GM13976 (cell line): ENCODE results near the gene MRPL43.
"Not testable (repeated sequence)": the region's sequence is repeated elsewhere in the genome, so short reads cannot be mapped to it uniquely, and the experiment has no call there.

Experiments
- DNase-seq: peaks from one replicate; pipeline ENCODE4 v3.0.0; 2012; ENCODE audit warnings: low spot score
- in situ Hi-C: fragments of 300-500 bp; cut with MboI; formaldehyde crosslinking; loops from one replicate; pipeline ENCODE4 v1.12.0; 2022; ENCODE audit warnings: low sequenced_read_pairs, mixed read lengths, inconsistent platforms; ENCODE audit not compliant: unreplicated experiment
- TF ChIP-seq, protein P1 (sequence below): IDR thresholded peaks from 2 replicates; pipeline ENCODE4 v1.5.1; 2012; ENCODE audit warnings: borderline replicate concordance, mild to moderate bottlenecking; ENCODE audit not compliant: insufficient read depth; ENCODE audit errors: extremely low read depth, missing control alignments, control extremely low read depth

MRPL43 gene

DNA sequence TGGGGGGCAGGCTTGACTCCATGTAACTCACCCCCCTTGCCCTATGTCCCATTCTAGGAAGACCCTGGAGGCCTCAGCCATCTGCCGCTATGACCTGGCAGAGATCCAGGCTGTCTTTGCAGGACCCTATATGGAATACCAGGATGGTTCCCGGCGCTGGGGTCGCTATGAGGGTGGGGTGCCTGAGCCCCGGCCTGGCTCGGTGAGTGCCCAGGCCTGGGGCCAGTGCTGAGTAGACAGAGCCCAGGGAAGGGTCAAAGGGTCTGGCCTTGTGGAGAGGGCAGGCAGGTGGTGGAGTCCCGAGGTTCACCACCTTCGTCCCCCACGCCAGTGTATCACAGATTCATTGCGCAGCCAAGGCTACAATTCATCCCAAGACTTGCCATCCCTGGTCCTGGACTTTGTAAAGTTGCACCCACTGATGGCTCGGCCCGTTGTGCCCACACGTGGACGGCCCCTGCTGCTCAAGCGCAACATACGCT, 7.5 kb downstream of the MRPL43 start:
- in situ Hi-C loops, result no loop called here
- TF ChIP-seq, protein P1, sequence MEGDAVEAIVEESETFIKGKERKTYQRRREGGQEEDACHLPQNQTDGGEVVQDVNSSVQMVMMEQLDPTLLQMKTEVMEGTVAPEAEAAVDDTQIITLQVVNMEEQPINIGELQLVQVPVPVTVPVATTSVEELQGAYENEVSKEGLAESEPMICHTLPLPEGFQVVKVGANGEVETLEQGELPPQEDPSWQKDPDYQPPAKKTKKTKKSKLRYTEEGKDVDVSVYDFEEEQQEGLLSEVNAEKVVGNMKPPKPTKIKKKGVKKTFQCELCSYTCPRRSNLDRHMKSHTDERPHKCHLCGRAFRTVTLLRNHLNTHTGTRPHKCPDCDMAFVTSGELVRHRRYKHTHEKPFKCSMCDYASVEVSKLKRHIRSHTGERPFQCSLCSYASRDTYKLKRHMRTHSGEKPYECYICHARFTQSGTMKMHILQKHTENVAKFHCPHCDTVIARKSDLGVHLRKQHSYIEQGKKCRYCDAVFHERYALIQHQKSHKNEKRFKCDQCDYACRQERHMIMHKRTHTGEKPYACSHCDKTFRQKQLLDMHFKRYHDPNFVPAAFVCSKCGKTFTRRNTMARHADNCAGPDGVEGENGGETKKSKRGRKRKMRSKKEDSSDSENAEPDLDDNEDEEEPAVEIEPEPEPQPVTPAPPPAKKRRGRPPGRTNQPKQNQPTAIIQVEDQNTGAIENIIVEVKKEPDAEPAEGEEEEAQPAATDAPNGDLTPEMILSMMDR, result no peak
- DNase-seq, result peak; percentile 8

DNA sequence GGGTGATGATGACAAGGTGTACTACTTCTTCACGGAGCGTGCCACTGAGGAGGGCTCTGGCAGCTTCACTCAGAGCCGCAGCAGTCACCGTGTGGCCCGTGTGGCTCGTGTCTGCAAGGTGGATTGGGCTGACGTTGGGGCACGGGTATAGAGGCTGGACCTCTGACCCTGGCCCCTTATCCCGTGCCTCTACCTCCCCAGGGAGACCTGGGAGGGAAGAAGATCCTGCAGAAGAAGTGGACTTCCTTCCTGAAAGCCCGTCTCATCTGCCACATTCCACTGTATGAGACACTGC, 8.4 kb downstream of the MRPL43 start:
- no peak for DNase-seq
- TF ChIP-seq, protein P1, result no peak
- in situ Hi-C loops, result no loop called here

DNA sequence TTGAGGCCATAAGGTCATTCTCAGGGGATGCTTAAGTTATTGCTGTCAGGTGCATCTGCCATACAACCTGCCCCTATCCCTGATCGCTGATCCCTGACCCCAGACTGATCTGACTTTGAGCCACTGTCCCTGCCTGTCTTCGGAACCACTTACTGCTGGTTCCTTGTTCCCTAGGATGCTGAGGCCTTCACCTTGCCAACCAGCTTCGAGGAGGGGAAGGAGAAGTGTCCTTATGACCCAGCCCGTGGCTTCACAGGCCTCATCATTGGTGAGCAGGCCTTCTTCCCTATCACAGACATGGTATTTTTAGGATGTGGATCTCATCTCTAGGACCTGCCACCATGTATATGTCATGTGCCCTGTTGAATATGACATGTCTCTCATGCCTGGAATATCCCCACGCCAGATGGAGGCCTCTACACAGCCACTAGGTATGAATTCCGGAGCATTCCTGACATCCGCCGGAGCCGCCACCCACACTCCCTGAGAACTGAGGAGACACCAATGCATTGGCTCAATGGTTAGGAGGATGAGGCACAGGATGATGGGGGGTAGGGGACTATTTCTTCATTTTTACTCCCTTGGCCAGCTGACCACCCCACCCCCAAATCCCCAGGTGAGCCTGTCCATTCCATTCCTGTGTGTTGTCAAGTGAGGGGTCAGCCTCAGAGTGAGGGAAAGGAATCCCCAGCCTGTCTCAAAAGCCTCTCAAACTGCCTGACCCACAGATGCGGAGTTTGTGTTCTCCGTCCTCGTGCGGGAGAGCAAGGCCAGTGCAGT, 9.0 kb downstream of the MRPL43 start:
- in situ Hi-C loops, result no loop called here
- no peak for DNase-seq
- TF ChIP-seq, protein P1, result no peak

DNA sequence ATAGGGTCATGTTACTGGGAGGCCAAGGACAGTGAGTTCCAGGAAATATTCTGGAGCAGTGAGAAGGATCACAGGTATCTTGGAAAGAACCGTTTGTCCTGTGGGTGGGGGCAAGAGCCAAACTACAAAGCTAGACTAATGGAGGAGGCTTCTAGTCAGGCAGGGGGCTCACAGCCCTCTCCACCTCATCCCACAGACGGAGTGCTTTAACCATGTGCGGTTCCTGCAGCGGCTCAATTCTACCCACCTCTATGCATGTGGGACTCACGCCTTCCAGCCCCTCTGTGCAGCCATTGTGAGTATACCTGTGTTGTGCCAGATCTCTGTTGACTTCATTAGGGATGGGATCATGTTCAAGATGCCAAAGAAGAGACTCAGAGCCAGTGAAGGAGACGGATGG, 9.9 kb downstream of the MRPL43 start:
- TF ChIP-seq, protein P1, result no peak
- DNase-seq, result no peak
- in situ Hi-C loops, result no loop called here

DNA sequence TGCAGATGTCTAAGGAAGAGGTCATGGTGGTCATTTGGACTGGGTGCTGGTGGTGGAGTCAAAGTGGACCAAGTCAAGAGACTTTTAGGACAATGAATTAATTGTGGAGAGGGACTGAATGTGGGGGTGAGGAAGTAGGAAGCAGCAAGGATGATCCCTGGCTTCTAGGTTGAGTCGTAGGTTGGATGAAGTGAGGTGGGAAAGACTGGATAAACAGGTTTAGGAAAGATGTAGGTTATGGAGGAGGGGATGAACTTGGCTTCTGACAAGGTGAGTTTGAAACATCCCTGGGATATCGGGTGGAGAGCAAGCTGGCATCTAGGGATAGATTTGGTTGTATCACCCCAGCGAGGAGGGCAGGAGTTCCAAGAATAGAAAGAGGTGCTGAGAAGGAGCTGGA, 10.4 kb downstream of the MRPL43 start:
- in situ Hi-C loops, result no loop called here
- DNase-seq, result no peak
- TF ChIP-seq, protein P1, result no peak

DNA sequence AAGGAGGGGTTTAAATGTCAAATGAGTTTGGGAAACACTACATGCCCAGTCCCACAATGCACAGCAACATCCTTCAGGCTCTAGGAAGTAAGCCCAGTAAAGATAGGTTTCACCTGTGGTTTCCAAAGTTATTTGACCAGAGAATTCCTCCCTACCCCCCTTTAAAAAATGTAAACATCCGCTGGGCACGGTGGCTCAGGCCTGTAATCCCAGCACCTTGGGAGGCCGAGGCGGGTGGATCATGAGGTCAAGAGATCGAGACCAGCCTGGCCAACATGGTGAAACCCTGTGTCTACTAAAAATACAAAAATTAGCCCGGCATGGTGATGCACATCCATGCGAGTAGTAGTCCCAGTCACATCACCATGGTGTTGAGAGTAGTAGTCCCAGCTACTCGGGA, 11.9 kb downstream of the MRPL43 start:
- DNase-seq, in situ Hi-C loops: not testable (repeated sequence)

DNA sequence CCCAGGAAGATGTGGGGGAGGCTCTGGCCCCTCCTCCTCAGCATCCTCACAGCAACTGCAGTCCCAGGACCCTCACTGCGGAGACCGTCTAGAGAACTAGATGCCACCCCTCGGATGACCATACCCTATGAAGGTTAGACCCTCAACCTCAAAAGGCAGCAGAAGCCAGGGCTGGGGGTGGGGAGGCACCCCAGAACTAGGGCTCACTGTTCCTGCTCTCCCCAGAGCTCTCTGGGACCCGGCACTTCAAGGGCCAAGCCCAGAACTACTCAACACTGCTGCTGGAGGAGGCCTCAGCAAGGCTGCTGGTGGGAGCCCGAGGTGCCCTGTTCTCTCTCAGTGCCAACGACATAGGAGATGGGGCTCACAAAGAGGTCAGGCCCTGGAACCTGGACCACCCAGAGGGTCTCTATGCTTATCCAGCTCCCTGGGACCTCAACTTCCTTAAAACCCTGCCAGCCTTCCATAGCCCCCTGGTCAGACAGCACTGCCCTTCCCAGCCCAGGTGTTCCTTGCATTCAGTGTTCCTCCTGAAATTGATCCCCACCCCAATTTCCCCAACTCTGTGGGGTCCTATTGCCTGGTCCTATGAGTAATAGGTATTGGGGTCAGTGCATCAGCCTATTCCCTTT, 14.3 kb downstream of the MRPL43 start:
- TF ChIP-seq, protein P1, result no peak
- in situ Hi-C loops, result no loop called here
- no peak for DNase-seq
